Measurements from ENCODE around the gene AAK1.
"Not testable (repeated sequence)": the region's sequence is repeated elsewhere in the genome, so short reads cannot be mapped to it uniquely, and the experiment has no call there.

The AAK1 gene

GRCh38 chr2:69566669-69567068, 76.9 kb downstream of the AAK1 start:
- no peak for DNase-seq

- peak; percentile 69 for DNase-seq
These were observed 78.1 kb downstream of the AAK1 start for GRCh38 chr2:69565431-69565839.

- DNase-seq = no peak
These were observed 78.9 kb downstream of the AAK1 start for GRCh38 chr2:69564604-69565003.

- DNase-seq = no peak
These were observed 80.5 kb downstream of the AAK1 start for GRCh38 chr2:69563021-69563420.

GRCh38 chr2:69561101-69561500, 82.4 kb downstream of the AAK1 start:
- DNase-seq = no peak

GRCh38 chr2:69560147-69560482, 83.4 kb downstream of the AAK1 start:
- no peak for DNase-seq

- DNase-seq = no peak
These were observed 83.9 kb downstream of the AAK1 start for GRCh38 chr2:69559442-69560146.

- no peak for DNase-seq
These were observed 87.5 kb downstream of the AAK1 start for GRCh38 chr2:69556008-69556407.

GRCh38 chr2:69554981-69555380, 88.6 kb downstream of the AAK1 start:
- DNase-seq = no peak

- DNase-seq = no peak
These were observed 89.0 kb downstream of the AAK1 start for GRCh38 chr2:69554568-69554967.

- DNase-seq = no peak
These were observed 89.5 kb downstream of the AAK1 start for GRCh38 chr2:69553991-69554390.

- DNase-seq = not testable (repeated sequence)
These were observed 93.0 kb downstream of the AAK1 start for GRCh38 chr2:69550511-69550910.

GRCh38 chr2:69549421-69549820, 94.1 kb downstream of the AAK1 start:
- no peak for DNase-seq

GRCh38 chr2:69547984-69548715, 95.4 kb downstream of the AAK1 start:
- DNase-seq = no peak

GRCh38 chr2:69546646-69547045, 96.9 kb downstream of the AAK1 start:
- no peak for DNase-seq

- DNase-seq = no peak
These were observed 98.0 kb downstream of the AAK1 start for GRCh38 chr2:69545477-69545932.

- DNase-seq = no peak
These were observed 98.6 kb downstream of the AAK1 start for GRCh38 chr2:69544951-69545350.

- no peak for DNase-seq
These were observed 104.0 kb downstream of the AAK1 start for GRCh38 chr2:69539549-69539908.

- DNase-seq = no peak
These were observed 104.5 kb downstream of the AAK1 start for GRCh38 chr2:69538872-69539548.

GRCh38 chr2:69538249-69538648, 105.3 kb downstream of the AAK1 start:
- DNase-seq = no peak

- no peak for DNase-seq
These were observed 107.7 kb downstream of the AAK1 start for GRCh38 chr2:69535817-69536241.

GRCh38 chr2:69531186-69531585, 112.4 kb downstream of the AAK1 start:
- no peak for DNase-seq

GRCh38 chr2:69529480-69529879, 114.1 kb downstream of the AAK1 start:
- DNase-seq = no peak

- no peak for DNase-seq
These were observed 118.3 kb downstream of the AAK1 start for GRCh38 chr2:69525261-69525660.
